SH-SY5Y (cell line): ENCODE data around the gene GMDS.

Experiments
- GATA2 ChIP-seq: IDR thresholded peaks from 2 replicates; pipeline ENCODE4 v1.6.1; 2011; ENCODE audit warnings: mild to moderate bottlenecking, low read depth, low read length
- GATA3 ChIP-seq: IDR thresholded peaks from 2 replicates; pipeline ENCODE4 v1.6.1; 2011; ENCODE audit warnings: low read depth, mild to moderate bottlenecking, low read length, moderate library complexity

- TF ChIP-seq GATA3, result no peak
- TF ChIP-seq GATA2, result no peak
Observed at GRCh38 chr6:1792989-1793388, 452.4 kb downstream of the GMDS start.
